Measurements from ENCODE around the gene C2CD2.
A peak's percentile ranks its signal among the peaks of the same experiment; 100 is the strongest.

The C2CD2 gene

GRCh38 chr21:41899426-41900202 lies 54.2 kb downstream of the C2CD2 start:
- Histone ChIP-seq H3K23ac (ENCODE audit: low read length) (no peak overlapping the region), H3K18ac (ENCODE audit: low read length) (no peak overlapping the region), H2BK120ac (ENCODE audit: low read depth, low read length) (no peak overlapping the region), H3K9ac (ENCODE audit: low read length) (no peak overlapping the region), H3K27ac (ENCODE audit: low read depth, low read length) (no peak overlapping the region), H3K56ac (ENCODE audit: low read length) (no peak overlapping the region), H3K79me1 (ENCODE audit: low read length) (no peaks in the 10 kb centered on the region), H3K79me2 (ENCODE audit: control insufficient read depth, insufficient read depth, low read length) (no peaks in the 10 kb centered on the region), H2BK15ac (replicated peaks; ENCODE audit: low read depth) (no peak overlapping the region), H3K4me2 (ENCODE audit: low read length) (no peak overlapping the region), H4K8ac (ENCODE audit: low read depth, low read length) (no peak overlapping the region), H3K4me1 (ENCODE audit: control insufficient read depth, low read depth, low read length) (no peaks in the 10 kb centered on the region), H3K4me3 (ENCODE audit: low read length) (no peak overlapping the region), H3K27me3 (ENCODE audit: insufficient read depth, low read length, poor library complexity) (no peaks in the 10 kb centered on the region), H4K5ac (ENCODE audit: low read length) (no peak overlapping the region), H3K36me3 (ENCODE audit: control insufficient read depth, insufficient read depth, low read length) (no peaks in the 10 kb centered on the region), H2AK5ac (ENCODE audit: low read length) (no peak overlapping the region), H3K4ac (ENCODE audit: low read depth, low read length) (no peak overlapping the region), H2BK5ac (ENCODE audit: low read length) (no peak overlapping the region)
- no CpG with 5 or more reads among the region's 25 CpGs for whole genome bisulfite sequencing (ENCODE audit: extremely low coverage, insufficient coverage, low lambda C conversion rate)
- DNase-seq = no peak

- DNase-seq = no peak
Observed at GRCh38 chr21:41898998-41899397, 54.8 kb downstream of the C2CD2 start.

GRCh38 chr21:41897700-41898099 lies 56.1 kb downstream of the C2CD2 start:
- Histone ChIP-seq H3K27ac (ENCODE audit: low read depth, low read length) (no peak overlapping the region), H3K4me3 (ENCODE audit: low read length) (no peak overlapping the region), H3K56ac (ENCODE audit: low read length) (no peak overlapping the region), H3K36me3 (ENCODE audit: control insufficient read depth, insufficient read depth, low read length) (no peaks in the 10 kb centered on the region), H2BK120ac (ENCODE audit: low read depth, low read length) (no peak overlapping the region), H3K4me1 (ENCODE audit: control insufficient read depth, low read depth, low read length) (no peaks in the 10 kb centered on the region), H3K9ac (ENCODE audit: low read length) (no peak overlapping the region), H3K18ac (ENCODE audit: low read length) (no peak overlapping the region), H3K23ac (ENCODE audit: low read length) (no peak overlapping the region), H3K4ac (ENCODE audit: low read depth, low read length) (no peak overlapping the region), H3K79me2 (ENCODE audit: control insufficient read depth, insufficient read depth, low read length) (no peaks in the 10 kb centered on the region), H2BK15ac (replicated peaks; ENCODE audit: low read depth) (no peak overlapping the region), H2BK5ac (ENCODE audit: low read length) (no peak overlapping the region), H2AK5ac (ENCODE audit: low read length) (no peak overlapping the region), H4K8ac (ENCODE audit: low read depth, low read length) (no peak overlapping the region), H4K5ac (ENCODE audit: low read length) (no peak overlapping the region), H3K79me1 (ENCODE audit: low read length) (no peaks in the 10 kb centered on the region), H3K4me2 (ENCODE audit: low read length) (no peak overlapping the region), H3K27me3 (ENCODE audit: insufficient read depth, low read length, poor library complexity) (no peaks in the 10 kb centered on the region)
- WGBS (ENCODE audit: extremely low coverage, insufficient coverage, low lambda C conversion rate) = no CpG with 5 or more reads among the region's 8 CpGs
- no peak for DNase-seq

More at GRCh38 chr21:41898998-41899397, 54.8 kb downstream of the C2CD2 start:
- no peak overlapping the region for H3K4ac ChIP-seq (ENCODE audit: low read depth, low read length)
- no peak overlapping the region for H4K5ac ChIP-seq (ENCODE audit: low read length)
- H3K27me3 ChIP-seq (ENCODE audit: insufficient read depth, low read length, poor library complexity) = no peaks in the 10 kb centered on the region
- H3K23ac ChIP-seq (ENCODE audit: low read length) = no peak overlapping the region
- no peak overlapping the region for H3K4me2 ChIP-seq (ENCODE audit: low read length)
- no peaks in the 10 kb centered on the region for H3K79me1 ChIP-seq (ENCODE audit: low read length)
- H3K27ac ChIP-seq (ENCODE audit: low read depth, low read length) = no peak overlapping the region
- H3K4me3 ChIP-seq (ENCODE audit: low read length) = no peak overlapping the region
- H3K18ac ChIP-seq (ENCODE audit: low read length) = no peak overlapping the region
- WGBS (ENCODE audit: extremely low coverage, insufficient coverage, low lambda C conversion rate) = no CpG with 5 or more reads among the region's 17 CpGs
- H3K9ac ChIP-seq (ENCODE audit: low read length) = no peak overlapping the region
- no peaks in the 10 kb centered on the region for H3K79me2 ChIP-seq (ENCODE audit: control insufficient read depth, insufficient read depth, low read length)
- H2BK15ac ChIP-seq (replicated peaks; ENCODE audit: low read depth) = no peak overlapping the region
- H3K4me1 ChIP-seq (ENCODE audit: control insufficient read depth, low read depth, low read length) = no peaks in the 10 kb centered on the region
- no peak overlapping the region for H4K8ac ChIP-seq (ENCODE audit: low read depth, low read length)
- no peaks in the 10 kb centered on the region for H3K36me3 ChIP-seq (ENCODE audit: control insufficient read depth, insufficient read depth, low read length)
- H2AK5ac ChIP-seq (ENCODE audit: low read length) = no peak overlapping the region
- no peak overlapping the region for H3K56ac ChIP-seq (ENCODE audit: low read length)
- no peak overlapping the region for H2BK5ac ChIP-seq (ENCODE audit: low read length)
- no peak overlapping the region for H2BK120ac ChIP-seq (ENCODE audit: low read depth, low read length)

- H3K4me1 ChIP-seq (ENCODE audit: control insufficient read depth, low read depth, low read length) = no peaks in the 10 kb centered on the region
- H3K27me3 ChIP-seq (ENCODE audit: insufficient read depth, low read length, poor library complexity) = no peaks in the 10 kb centered on the region
- no peak overlapping the region for H4K5ac ChIP-seq (ENCODE audit: low read length)
- H2AK5ac ChIP-seq (ENCODE audit: low read length) = no peak overlapping the region
- H3K36me3 ChIP-seq (ENCODE audit: control insufficient read depth, insufficient read depth, low read length) = no peaks in the 10 kb centered on the region
- H3K4me3 ChIP-seq (ENCODE audit: low read length) = no peak overlapping the region
- no peak overlapping the region for H3K4ac ChIP-seq (ENCODE audit: low read depth, low read length)
- no peak overlapping the region for H4K8ac ChIP-seq (ENCODE audit: low read depth, low read length)
- WGBS (ENCODE audit: extremely low coverage, insufficient coverage, low lambda C conversion rate) = no CpG with 5 or more reads among the region's 11 CpGs
- H3K18ac ChIP-seq (ENCODE audit: low read length) = no peak overlapping the region
- no peak overlapping the region for H2BK5ac ChIP-seq (ENCODE audit: low read length)
- H3K4me2 ChIP-seq (ENCODE audit: low read length) = no peak overlapping the region
- H3K56ac ChIP-seq (ENCODE audit: low read length) = no peak overlapping the region
- H3K27ac ChIP-seq (ENCODE audit: low read depth, low read length) = no peak overlapping the region
- no peaks in the 10 kb centered on the region for H3K79me2 ChIP-seq (ENCODE audit: control insufficient read depth, insufficient read depth, low read length)
- no peak overlapping the region for H2BK120ac ChIP-seq (ENCODE audit: low read depth, low read length)
- H2BK15ac ChIP-seq (replicated peaks; ENCODE audit: low read depth) = no peak overlapping the region
- DNase-seq = no peak
- H3K23ac ChIP-seq (ENCODE audit: low read length) = no peak overlapping the region
- H3K9ac ChIP-seq (ENCODE audit: low read length) = no peak overlapping the region
- H3K79me1 ChIP-seq (ENCODE audit: low read length) = no peaks in the 10 kb centered on the region
Observed at GRCh38 chr21:41897047-41897669, 56.7 kb downstream of the C2CD2 start.

- Histone ChIP-seq H4K5ac (ENCODE audit: low read length) (no peak overlapping the region), H3K4ac (ENCODE audit: low read depth, low read length) (no peak overlapping the region), H3K18ac (ENCODE audit: low read length) (no peak overlapping the region), H3K4me3 (ENCODE audit: low read length) (no peak overlapping the region), H2BK5ac (ENCODE audit: low read length) (no peak overlapping the region), H3K27ac (ENCODE audit: low read depth, low read length) (no peak overlapping the region), H3K27me3 (ENCODE audit: insufficient read depth, low read length, poor library complexity) (no peaks in the 10 kb centered on the region), H3K9ac (ENCODE audit: low read length) (no peak overlapping the region), H3K4me2 (ENCODE audit: low read length) (no peak overlapping the region), H2BK15ac (replicated peaks; ENCODE audit: low read depth) (no peak overlapping the region), H3K79me2 (ENCODE audit: control insufficient read depth, insufficient read depth, low read length) (no peaks in the 10 kb centered on the region), H3K23ac (ENCODE audit: low read length) (no peak overlapping the region), H3K79me1 (ENCODE audit: low read length) (no peaks in the 10 kb centered on the region), H3K56ac (ENCODE audit: low read length) (no peak overlapping the region), H3K36me3 (ENCODE audit: control insufficient read depth, insufficient read depth, low read length) (no peaks in the 10 kb centered on the region), H3K4me1 (ENCODE audit: control insufficient read depth, low read depth, low read length) (no peaks in the 10 kb centered on the region), H2AK5ac (ENCODE audit: low read length) (no peak overlapping the region), H2BK120ac (ENCODE audit: low read depth, low read length) (no peak overlapping the region), H4K8ac (ENCODE audit: low read depth, low read length) (no peak overlapping the region)
- peak; percentile 63 for DNase-seq
- no CpG with 5 or more reads among the region's 22 CpGs for WGBS (ENCODE audit: extremely low coverage, insufficient coverage, low lambda C conversion rate)
Observed at GRCh38 chr21:41895643-41896493, 58.0 kb downstream of the C2CD2 start.
